GM18507 (cell line): ENCODE data around the gene IGFBP4.

Experiments used
- DNase-seq: peaks from one replicate; pipeline ENCODE4 v3.0.0; 2011; ENCODE audit warnings: low read depth; ENCODE audit not compliant: insufficient read length; ENCODE audit errors: extremely low spot score
- FAIRE-seq: peaks from 2 replicates; lab custom pipeline; 2011; peaks lifted over from hg19 to GRCh38; lab: Jason Lieb, UNC

Gene IGFBP4

DNA sequence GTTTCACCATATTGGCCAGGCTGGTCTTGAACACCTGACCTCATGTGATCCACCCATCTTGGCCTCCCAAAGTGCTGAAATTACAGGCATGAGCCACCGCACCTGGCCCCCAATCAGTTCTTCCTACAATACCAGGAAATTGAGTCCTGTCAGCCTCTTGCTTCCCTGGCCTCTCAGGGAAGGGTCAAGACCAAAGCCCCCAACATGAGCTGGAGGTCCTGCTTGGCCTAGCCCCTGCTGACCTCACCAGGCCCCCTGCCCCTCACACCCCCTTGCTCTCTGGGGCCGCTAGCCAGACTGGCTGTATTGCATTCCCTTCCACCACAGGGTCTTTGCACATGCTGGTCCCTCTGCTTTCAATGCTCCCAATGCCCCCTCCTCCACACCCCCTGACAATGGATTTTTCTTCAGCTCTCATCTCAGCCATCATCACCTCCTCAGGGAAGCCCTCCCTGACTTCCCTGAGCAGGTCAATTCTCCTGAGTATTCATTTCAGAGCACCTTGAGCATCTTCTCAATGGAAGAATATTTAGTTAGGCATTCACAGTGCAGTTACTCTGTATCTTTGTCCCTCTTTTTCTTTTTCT is 24.1 kb downstream of the IGFBP4 start:
- DNase-seq (no peak), FAIRE-seq (no peak)

DNA sequence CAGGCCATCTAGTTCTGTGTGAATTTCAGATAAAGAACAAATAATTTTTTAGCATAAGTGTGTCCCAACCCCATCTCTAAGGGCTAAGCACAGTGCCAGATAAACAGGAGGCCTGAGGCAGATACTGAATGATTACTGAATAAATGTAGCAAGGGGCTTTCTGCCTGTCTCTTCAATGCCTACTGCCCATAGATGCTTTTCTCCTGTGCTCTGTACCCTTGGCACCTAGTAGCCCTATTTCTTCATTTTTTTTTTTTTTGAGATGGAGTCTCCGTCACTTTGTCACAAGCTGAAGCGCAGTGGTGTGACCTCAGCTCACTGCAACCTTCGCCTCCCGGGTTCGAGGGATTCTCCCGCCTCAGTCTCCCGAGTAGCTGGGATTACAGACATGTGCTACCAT is 25.3 kb downstream of the IGFBP4 start:
- FAIRE-seq, result no peak
- no peak for DNase-seq

DNA sequence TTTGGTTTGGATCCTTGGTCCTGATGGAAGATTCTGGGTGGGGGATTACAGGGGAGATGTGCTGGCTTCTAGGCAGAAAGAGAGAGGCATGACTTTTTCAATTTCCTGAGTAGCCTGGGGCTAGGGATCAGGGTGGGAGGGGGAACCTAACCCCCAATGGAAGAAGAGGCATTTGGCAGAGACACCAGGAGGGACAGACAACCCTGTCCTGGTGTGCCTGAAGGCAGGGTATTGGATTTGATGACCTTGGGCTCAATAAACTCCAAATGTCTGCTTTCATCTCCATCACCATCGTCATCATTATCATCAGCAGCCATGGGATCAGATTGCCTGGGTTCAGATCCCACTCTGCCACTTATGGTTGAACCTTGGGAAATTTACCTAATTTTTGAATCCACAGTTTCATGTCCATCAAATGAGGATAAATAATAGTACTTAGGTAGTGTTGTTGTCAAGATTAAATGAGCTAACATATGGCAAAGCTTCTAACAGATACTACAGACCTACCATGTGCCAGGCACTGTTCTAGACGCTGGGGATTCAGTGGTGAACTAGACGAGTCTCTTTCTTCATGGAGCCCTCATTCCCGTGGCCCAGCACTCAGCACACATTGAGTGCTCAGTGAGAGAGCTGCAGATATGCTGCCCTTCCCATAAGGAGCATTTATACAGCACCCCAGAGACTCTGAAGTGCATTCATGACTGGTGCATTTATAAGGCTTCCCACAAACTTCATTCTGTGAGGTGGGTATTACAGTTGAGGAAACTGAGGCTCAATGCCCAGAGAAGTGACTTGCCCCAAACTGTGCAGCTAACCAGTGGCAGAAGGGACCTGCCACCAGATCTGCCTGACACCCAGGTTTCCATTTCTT is 26.8 kb downstream of the IGFBP4 start:
- FAIRE-seq, result no peak

DNA sequence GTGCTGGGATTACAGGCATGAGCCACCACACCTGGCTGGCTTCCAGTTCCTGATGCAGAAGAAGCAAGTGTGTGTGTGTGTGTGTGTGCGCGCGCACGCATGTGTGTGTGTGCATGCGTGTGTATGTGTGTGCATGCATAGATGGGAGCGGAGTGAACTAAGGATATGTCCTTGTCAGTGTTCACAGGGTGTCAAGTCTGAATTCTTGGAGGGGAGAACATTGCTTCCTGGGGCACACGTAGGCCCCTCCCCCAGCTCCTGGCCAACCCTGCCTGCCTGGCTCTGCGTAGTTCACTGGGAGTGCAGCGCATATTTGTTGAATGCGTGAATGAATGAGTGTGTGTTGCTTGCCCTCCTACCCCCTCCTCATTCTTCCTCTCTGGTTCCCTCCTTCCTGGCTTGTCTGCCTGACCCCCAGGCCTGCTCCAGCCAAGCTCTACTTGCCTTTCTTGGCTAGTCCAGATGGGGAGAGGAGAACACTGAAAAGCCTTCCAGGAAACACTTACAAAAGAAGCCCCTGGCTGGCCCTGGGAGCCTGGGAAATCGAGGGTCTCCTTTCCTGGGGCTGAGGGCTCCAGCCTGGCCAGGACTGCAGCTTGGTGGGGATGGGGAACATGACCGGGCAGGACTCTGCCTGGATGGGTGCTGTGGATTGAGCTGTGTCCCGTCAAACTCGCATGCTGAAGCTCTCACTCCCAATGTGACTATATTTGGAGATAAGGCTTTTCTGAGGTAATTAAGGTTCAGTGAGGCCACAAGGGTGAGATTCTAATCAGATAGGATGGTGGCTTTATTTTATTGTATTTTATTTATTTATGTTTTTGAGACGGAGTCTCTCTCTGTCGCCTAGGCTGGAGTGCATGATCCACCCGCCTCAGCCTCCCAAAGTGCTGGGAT is 27.9 kb downstream of the IGFBP4 start:
- DNase-seq (no peak), FAIRE-seq (no peak)

More for the DNA sequence above, 26.8 kb downstream of the IGFBP4 start:
- no peak for DNase-seq

DNA sequence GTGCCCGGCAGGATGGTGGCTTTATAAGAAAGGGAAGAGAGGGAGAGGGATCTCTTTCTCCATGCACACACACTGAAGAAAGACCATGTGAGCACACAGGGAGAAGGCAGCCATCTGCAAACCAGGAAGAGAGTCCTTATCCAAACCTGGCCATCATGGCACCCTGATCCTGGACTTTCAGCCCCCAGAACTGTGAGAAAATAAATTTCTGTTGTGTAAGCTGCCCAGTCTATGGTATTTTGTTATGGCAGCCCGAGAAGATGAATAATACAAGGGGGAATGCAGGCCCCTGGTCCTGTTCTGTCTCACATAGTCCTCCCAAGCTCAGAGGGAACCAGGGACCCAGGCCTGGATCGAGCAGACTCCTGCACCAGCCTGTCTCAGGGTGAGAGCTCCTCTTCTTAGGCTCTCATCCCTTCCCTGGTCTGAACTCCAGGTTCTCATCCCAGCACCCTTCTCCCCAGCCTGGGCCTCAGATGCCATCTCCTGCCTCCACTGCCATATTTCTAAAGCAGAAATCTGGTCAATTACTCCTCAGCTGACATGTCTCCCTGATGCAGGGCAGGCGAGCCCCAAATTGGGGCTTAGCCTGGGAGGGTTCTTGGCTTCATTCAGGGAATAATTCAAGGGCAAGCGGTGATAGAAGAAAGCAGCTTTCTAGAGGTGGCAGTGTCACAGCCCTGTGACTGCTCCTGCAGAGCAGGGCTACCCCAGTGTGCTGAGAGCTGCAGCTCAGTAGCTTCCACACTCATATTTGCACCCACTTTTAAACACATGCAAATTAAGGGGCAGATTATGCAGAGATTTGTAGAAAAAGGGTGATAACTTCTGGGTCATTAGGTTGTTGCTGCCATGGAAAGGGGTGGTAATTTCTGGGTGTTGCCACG is 28.8 kb downstream of the IGFBP4 start:
- DNase-seq (no peak), FAIRE-seq (no peak)

DNA sequence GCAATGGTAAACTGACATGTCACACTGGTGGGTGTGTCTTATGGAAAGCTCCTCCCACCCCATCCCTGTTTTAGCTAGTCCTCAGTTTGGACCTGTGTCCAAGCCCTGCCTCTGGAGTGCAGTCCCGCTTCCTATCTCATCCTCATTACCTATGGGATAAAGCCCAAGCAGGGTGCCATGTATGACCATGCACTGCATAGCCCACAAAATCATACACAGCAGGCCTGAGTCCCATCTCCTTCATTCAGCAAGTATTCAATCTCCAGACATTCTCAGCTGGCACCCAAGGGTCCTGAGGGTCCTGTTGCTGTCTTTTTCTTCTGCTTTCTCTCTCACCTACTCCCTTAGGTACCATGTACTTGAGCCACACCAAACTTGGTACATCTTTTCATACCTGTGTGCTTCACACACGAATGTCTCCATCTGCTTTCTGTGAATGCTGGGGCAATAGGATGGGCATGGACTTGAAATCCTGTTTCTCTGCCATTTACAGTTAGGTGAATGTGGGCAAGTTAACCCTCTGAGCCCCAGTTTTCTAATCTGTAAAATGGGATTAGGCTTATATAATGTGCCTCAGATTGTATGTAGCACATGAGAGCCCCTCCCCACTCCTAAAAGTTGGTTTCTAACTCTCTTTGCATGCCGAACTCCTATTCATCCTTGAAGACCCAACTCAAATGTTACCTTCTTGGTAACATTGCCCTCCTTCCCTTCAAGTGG is 29.6 kb downstream of the IGFBP4 start:
- DNase-seq (no peak), FAIRE-seq (no peak)

DNA sequence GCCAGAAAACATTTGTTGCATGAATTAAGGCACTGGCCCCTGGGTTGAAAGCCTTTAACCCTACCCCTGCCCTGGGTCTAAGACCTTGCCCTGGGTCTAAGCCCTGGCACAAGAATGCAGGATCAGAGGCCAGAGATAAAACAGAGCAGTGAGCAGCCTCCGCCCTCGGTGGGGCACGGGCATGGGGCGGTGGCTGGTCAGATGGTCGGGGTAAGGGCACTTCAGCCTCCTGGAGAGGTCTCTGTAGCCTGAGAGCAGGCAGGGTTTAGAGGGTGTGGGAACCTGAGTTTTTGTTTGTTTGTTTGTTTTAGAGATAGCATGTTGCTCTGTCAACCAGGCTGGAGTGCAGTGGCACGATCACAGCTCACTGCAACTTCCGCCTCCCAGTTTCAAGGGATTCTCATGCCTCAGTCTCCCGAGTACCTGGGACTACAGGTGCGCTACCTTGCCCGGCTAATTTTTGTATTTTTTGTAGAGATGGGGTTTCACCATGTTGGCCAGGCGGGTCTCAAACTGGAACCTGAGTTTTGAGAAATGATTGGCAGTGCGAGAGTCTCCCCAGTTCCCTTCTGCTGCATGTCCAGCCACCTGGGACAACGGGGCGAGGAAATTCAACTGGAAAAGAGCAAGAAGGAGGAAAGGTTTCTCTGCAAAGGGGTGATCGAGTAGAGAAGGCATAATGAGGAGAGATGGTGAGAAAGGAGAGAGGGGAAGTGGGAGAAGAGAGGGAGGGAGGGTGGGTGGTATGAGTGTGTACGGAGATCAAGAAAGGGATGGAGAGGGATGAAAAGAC is 30.5 kb downstream of the IGFBP4 start:
- FAIRE-seq (no peak), DNase-seq (no peak)

DNA sequence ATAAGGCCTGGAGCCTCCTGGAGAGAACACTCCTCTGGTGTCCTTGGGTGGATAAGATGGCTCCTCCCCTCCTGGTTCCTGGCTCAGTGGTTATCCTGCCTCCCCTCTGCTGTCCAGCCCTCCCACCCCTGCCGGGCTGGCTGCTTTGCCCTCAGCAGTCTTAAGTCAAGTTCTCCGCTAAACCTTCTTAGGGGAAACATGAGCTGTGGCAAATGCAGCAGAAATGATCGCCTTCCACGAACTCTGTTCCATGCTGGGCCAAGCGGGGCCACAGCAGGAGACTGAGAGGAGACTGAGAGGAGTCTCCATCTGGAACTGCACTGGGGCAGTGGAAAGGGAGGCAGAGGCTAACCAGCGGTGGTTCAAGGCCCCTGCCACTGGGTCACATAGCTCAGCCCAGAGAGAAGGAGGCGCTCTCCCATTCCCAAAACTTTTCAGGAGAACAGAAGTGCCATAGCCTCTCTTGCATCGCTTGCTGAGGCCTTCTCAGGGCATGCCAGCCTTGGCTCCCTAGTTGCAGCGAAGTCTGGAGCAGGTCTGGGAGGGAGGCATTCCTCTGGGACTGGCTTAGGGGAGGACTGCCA is 31.3 kb downstream of the IGFBP4 start:
- DNase-seq (no peak), FAIRE-seq (no peak)

DNA sequence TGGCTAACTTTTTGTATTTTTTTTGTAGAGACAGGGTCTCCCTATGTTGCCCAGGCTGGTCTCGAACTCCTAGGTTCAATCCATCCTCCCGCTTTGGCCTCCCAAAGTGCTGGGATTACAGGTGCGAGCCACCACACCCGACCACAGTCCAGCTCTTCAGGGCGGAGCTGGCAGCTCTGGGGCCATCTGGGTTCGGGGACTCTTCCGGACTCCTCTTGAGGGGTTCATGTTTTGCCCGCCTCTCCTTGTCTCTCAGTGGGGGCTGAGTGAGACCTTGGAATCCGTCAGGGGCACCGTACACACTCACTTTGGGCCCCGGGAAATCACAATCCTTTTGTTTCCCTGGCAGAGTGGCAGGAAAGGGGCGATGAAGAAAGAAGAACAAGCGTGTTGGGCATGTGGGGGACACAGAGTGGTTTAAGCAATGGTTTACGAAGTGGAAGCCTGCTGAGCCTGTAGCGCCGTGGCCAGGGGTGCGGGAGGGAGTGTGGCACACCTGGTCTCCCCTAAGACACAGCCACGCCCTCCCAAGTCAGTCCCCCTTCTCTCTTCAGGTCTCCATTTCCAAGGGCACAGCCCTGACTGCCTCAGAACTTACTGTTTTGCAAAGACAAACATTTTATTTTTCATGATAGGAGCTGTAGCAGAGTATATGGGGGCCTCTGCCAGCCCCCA is 32.1 kb downstream of the IGFBP4 start:
- DNase-seq (no peak), FAIRE-seq (no peak)

DNA sequence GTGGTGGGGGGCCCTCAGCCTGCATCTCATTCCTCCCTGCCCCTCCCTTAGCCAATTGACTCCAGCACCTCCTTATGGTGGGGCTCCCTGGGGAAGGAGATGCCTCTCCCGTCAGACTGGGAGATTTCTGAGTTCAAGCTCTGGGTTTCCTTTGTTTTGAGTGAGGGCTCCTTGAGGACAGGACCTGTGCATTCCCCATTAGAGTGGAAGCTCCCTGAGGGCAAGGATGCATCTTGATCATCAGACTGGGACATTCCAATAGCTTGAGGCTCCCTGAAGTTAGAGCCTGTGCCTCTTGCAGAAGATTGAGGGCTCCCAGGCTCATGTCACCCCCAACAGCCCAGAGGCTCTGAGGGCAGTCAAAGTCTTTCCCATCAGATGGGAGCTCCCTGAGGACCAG is 34.5 kb downstream of the IGFBP4 start:
- no peak for FAIRE-seq
- DNase-seq, result no peak

DNA sequence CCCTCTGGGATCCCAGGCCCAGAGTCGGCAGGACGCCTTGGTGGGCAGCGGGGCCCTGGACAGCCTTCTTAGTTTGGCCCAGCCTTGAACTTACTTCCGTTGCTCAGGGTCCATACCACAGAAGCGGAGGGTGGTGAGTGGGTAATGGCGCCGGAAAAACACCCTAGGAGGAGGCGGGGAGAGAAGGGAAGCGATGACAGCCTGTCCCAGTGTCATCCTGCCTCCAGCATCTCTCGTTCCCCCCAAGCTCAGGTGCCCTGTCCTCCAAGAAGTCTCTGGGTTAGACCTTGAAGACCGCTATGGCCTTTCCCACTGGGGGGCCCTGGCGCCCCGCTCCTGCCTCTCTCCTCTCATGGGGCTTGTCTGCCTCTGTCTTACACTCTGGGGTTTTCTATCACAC is 35.2 kb downstream of the IGFBP4 start:
- no peak for FAIRE-seq

DNA sequence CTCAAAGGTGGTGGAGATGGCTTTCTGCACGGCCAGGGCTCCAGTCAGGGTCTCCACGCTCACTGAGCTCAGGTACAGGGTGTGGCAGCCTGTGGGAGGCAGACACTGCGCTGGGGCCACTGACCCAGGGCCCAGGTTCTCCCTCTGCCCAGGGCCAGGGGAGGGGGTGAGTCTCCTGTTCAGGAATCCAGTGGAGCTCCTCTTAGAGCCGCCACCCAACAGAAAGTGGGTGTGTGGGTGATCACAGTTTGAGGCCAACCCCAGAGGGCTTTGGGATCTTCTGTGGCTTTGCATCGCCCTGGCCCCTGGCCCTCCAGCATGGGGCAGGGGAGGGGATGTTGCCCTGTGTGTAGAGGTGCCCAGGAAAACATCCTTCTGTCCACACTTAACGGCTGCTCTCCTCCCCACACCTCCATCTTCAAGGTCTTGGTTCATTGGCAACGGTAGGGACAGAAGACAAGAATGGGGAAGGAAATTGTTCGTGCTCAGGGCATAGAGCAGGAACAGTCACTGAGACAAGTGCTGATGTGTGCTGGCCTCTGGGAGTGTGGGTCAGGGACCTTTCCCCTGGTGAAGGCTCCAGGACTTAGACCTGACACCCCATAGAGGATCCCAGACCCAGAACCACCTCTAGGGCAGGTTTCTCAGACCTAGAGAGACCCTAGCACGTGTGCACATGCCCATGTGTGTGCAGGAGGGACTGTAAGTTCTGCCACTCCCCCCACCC is 36.7 kb downstream of the IGFBP4 start:
- FAIRE-seq, result no peak
- no peak for DNase-seq

More for the DNA sequence above, 35.2 kb downstream of the IGFBP4 start:
- DNase-seq, result no peak

DNA sequence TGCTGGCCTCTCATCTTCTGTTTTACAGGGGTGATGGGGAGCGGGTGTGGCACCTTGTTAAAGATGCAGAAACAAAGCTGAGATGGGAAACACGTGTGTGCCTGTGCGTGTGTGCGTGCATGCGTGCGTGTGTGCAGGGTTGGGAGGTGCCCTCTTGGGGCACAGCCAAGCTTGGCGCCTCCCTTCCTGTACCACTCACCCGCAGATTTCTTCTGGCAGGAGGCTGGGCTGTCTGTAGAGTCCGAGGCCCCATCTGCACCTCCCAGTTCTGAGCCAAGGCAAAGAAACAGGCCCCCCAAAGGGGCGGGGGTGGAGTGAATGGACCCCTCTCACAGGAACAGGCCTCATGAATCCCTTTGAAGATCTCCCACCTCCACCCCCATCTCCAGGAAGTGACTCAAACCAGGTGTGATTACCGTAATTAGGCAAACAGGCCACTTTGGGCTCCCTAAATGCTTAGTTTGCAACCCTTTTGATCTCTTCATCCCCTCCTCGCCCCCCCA is 37.3 kb downstream of the IGFBP4 start:
- peak; percentile 73 for FAIRE-seq
- DNase-seq, result peak; percentile 40

DNA sequence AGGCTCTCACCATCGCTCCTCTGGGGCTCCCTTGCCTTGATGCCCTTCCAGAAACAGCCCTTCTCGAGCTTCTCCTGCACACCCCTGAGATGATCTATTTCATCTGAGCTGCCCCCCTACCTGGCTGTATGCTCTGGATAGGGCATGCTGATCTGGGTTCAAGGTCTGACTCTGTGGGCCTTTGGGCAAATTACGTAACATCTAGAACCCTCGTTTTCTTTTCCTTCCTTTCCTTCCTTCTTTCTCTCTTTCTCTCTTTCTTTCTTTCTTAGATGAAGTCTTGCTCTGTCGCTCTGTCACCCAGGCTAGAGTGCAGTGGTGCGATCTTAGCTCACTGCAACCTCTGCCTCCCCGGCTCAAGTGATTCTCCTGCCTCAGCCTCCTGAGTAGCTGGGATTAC is 37.9 kb downstream of the IGFBP4 start:
- FAIRE-seq (no peak), DNase-seq (no peak)

DNA sequence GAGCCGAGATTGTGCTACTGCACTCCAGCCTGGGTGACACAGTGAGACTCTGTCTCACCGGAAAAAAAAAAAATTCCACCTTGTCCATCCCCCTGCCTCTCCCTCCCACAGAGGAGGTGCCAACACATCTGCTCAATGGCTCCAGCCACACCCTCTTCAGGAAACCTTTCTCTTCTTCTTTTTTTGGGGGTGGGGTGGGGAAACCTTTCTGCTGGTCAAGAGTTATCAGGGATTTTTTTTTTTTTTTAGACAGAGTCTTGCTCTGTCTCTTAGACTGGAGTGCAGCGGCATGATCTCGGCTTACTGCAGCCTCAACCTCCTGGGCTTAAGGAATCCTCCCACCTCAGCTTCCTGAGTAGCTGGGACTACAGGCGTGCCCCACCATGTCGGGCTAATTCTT is 39.5 kb downstream of the IGFBP4 start:
- DNase-seq, result no peak
- FAIRE-seq, result no peak

DNA sequence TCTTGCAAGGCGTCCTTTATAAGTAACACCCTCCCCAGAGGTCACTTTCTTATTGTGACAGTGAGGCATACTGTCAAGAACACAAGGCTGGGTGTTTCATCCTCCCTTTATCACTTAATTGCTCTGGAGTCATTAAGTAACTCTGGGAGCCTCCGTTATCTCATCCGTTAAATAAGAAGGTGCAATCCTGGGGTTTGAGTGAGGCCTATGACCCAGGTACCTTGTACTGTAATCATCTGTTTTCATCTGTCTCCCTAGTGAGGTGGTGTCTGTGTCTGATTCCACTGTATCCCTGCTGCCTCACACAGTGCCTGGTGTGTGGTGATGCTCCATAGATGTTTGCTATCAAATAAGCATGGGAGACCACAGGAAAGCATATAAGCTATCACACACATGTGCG is 40.4 kb downstream of the IGFBP4 start:
- FAIRE-seq (no peak), DNase-seq (no peak)
